Neural cell (in vitro differentiated cells): ENCODE data around the gene STX1B. TPM values are rescaled to one million over a fixed set of nuclear protein-coding genes. Genes with fewer than 3 reads are reported as not detected.

Experiments used
- H2AFZ ChIP-seq: fragments of 200-600, 300-800 bp; sonication (generic), shearing (Covaris generic); 2 replicates; pipeline ENCODE4 v1.6.0; 2014; ENCODE audit warnings: low read depth, mild to moderate bottlenecking, antibody characterized with exemption, low read length, moderate library complexity
- H3F3A ChIP-seq: fragments of 200-600 bp; shearing (Covaris generic); 2 replicates; pipeline ENCODE4 v1.6.1; 2016; ENCODE audit warnings: mild to moderate bottlenecking, moderate library complexity, mixed read lengths, antibody characterized with exemption, low read length; ENCODE audit not compliant: insufficient read depth, poor library complexity, severe bottlenecking
- H3K27ac ChIP-seq: fragments of 200-600, 300-800 bp; sonication (generic), shearing (Covaris generic); 2 replicates; pipeline ENCODE4 v1.5.1; 2014; ENCODE audit warnings: mild to moderate bottlenecking, low read length, moderate library complexity
- H3K27me3 ChIP-seq: fragments of 300-800, 200-600 bp; sonication (generic), shearing (Covaris generic); 2 replicates; pipeline ENCODE4 v1.6.0; 2014; ENCODE audit warnings: mild to moderate bottlenecking, low read depth, low read length, moderate library complexity; ENCODE audit not compliant: insufficient read depth
- H3K36me3 ChIP-seq: fragments of 300-800, 200-600 bp; sonication (generic), shearing (Covaris generic); 2 replicates; pipeline ENCODE4 v1.5.1; 2014; ENCODE audit warnings: mild to moderate bottlenecking, antibody characterized with exemption, low read length, moderate library complexity; ENCODE audit not compliant: insufficient read depth
- H3K4me2 ChIP-seq: fragments of 300-800, 200-600 bp; sonication (generic), shearing (Covaris generic); 2 replicates; pipeline ENCODE4 v1.6.0; 2014; ENCODE audit warnings: mild to moderate bottlenecking, low read length
- H3K4me3 ChIP-seq: fragments of 300-800, 200-600 bp; sonication (generic), shearing (Covaris generic); 2 replicates; pipeline ENCODE4 v1.5.1; 2014; ENCODE audit warnings: mild to moderate bottlenecking, low read length, moderate library complexity
- H3K79me2 ChIP-seq: fragments of 200-600 bp; shearing (Covaris generic); replicated peaks from 2 replicates; pipeline ENCODE4 v1.6.0; 2014; ENCODE audit warnings: mild to moderate bottlenecking, low read length, moderate library complexity; ENCODE audit not compliant: insufficient read depth
- H3K9ac ChIP-seq: fragments of 300-800, 200-600 bp; sonication (generic), shearing (Covaris generic); 2 replicates; pipeline ENCODE4 v1.6.1; 2016; ENCODE audit warnings: mild to moderate bottlenecking, low read length, mixed read lengths
- H3K9me2 ChIP-seq: fragments of 200-600 bp; shearing (Covaris generic); 2 replicates; pipeline ENCODE4 v1.6.1; 2016; ENCODE audit warnings: mild to moderate bottlenecking, low read length, mixed read lengths; ENCODE audit not compliant: insufficient read depth
- H3K9me3 ChIP-seq: fragments of 200-600, 300-800 bp; sonication (generic), shearing (Covaris generic); 2 replicates; pipeline ENCODE4 v1.6.1; 2016; ENCODE audit warnings: mild to moderate bottlenecking, mixed run types, low read length, moderate library complexity, mixed read lengths
- H4K20me1 ChIP-seq: fragments of 200-600 bp; shearing (Covaris generic); 2 replicates; pipeline ENCODE4 v1.6.1; 2016; ENCODE audit warnings: mild to moderate bottlenecking, mixed run types; ENCODE audit not compliant: insufficient read depth
- EP300 ChIP-seq: fragments of 450-650 bp; conservative IDR thresholded peaks from 2 replicates; pipeline ENCODE4 v1.6.1; 2014; ENCODE audit warnings: antibody characterized with exemption, mild to moderate bottlenecking, moderate library complexity; ENCODE audit not compliant: poor library complexity, severe bottlenecking
- EZH2 ChIP-seq: fragments of 200-600, 300-800 bp; shearing (Covaris generic), sonication (generic); IDR thresholded peaks from 2 replicates; pipeline ENCODE4 v1.6.1; 2014; ENCODE audit warnings: antibody characterized with exemption, low read length, borderline replicate concordance, mild to moderate bottlenecking; ENCODE audit not compliant: insufficient read depth, poor library complexity, severe bottlenecking
- MXI1 ChIP-seq: fragments of 450-650 bp; conservative IDR thresholded peaks from 2 replicates; pipeline ENCODE4 v1.6.1; 2014; ENCODE audit warnings: antibody characterized with exemption, mild to moderate bottlenecking; ENCODE audit not compliant: poor library complexity, severe bottlenecking
- RAD21 ChIP-seq: fragments of 450-650 bp; conservative IDR thresholded peaks from 2 replicates; pipeline ENCODE4 v1.6.1; 2014; ENCODE audit warnings: antibody characterized with exemption, mild to moderate bottlenecking, moderate library complexity
- SMC3 ChIP-seq: fragments of 450-650 bp; conservative IDR thresholded peaks from 2 replicates; pipeline ENCODE4 v1.6.1; 2014; ENCODE audit warnings: antibody characterized with exemption, mild to moderate bottlenecking, moderate library complexity; ENCODE audit not compliant: poor library complexity
- TAF1 ChIP-seq: IDR thresholded peaks from 2 replicates; pipeline ENCODE4 v1.6.1; 2012; ENCODE audit warnings: low read depth
- polyA plus RNA-seq: library from polyadenylated mRNA; depleted of rRNA; stranded (reverse); fragments of >200 nt; gene quantifications from 2 replicates; pipeline ENCODE4 v1.2.3, GENCODE V29; 2014
- TF ChIP-seq, protein P1 (sequence below): fragments of 450-650 bp; IDR thresholded peaks from 2 replicates; pipeline ENCODE4 v1.5.1; 2014; ENCODE audit warnings: antibody characterized with exemption, mild to moderate bottlenecking, moderate library complexity; ENCODE audit not compliant: poor library complexity, severe bottlenecking
- TF ChIP-seq, protein P2 (sequence below): IDR thresholded peaks from 2 replicates; pipeline ENCODE4 v1.6.1; 2012; ENCODE audit warnings: borderline replicate concordance

STX1B gene
- polyA plus RNA-seq, 1 donor from 2014 or later, result 4.5 TPM

- Histone ChIP-seq H3K27me3 (no peaks in the 10 kb centered on the region), H3K4me2 (peak overlapping the region; percentile 78), H3K36me3 (no peaks in the 10 kb centered on the region), H3K9me3 (no peaks in the 10 kb centered on the region), H2AFZ (peak overlapping the region; percentile 96), H3K9me2 (no peaks in the 10 kb centered on the region), H3K4me3 (peak overlapping the region; percentile 91), H3K79me2 (peaks cover 8% of the 10 kb centered on the region), H3K27ac (peak overlapping the region; percentile 97), H3F3A (peaks cover 5% of the 10 kb centered on the region), H3K9ac (peak overlapping the region; percentile 97), H4K20me1 (no peaks in the 10 kb centered on the region)
- TF ChIP-seq EP300 (no peak), TAF1 (no peak), SMC3 (no peak)
- TF ChIP-seq, protein P1, sequence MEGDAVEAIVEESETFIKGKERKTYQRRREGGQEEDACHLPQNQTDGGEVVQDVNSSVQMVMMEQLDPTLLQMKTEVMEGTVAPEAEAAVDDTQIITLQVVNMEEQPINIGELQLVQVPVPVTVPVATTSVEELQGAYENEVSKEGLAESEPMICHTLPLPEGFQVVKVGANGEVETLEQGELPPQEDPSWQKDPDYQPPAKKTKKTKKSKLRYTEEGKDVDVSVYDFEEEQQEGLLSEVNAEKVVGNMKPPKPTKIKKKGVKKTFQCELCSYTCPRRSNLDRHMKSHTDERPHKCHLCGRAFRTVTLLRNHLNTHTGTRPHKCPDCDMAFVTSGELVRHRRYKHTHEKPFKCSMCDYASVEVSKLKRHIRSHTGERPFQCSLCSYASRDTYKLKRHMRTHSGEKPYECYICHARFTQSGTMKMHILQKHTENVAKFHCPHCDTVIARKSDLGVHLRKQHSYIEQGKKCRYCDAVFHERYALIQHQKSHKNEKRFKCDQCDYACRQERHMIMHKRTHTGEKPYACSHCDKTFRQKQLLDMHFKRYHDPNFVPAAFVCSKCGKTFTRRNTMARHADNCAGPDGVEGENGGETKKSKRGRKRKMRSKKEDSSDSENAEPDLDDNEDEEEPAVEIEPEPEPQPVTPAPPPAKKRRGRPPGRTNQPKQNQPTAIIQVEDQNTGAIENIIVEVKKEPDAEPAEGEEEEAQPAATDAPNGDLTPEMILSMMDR, result peak; percentile 47
- TF ChIP-seq, protein P2, sequence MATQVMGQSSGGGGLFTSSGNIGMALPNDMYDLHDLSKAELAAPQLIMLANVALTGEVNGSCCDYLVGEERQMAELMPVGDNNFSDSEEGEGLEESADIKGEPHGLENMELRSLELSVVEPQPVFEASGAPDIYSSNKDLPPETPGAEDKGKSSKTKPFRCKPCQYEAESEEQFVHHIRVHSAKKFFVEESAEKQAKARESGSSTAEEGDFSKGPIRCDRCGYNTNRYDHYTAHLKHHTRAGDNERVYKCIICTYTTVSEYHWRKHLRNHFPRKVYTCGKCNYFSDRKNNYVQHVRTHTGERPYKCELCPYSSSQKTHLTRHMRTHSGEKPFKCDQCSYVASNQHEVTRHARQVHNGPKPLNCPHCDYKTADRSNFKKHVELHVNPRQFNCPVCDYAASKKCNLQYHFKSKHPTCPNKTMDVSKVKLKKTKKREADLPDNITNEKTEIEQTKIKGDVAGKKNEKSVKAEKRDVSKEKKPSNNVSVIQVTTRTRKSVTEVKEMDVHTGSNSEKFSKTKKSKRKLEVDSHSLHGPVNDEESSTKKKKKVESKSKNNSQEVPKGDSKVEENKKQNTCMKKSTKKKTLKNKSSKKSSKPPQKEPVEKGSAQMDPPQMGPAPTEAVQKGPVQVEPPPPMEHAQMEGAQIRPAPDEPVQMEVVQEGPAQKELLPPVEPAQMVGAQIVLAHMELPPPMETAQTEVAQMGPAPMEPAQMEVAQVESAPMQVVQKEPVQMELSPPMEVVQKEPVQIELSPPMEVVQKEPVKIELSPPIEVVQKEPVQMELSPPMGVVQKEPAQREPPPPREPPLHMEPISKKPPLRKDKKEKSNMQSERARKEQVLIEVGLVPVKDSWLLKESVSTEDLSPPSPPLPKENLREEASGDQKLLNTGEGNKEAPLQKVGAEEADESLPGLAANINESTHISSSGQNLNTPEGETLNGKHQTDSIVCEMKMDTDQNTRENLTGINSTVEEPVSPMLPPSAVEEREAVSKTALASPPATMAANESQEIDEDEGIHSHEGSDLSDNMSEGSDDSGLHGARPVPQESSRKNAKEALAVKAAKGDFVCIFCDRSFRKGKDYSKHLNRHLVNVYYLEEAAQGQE, result peak; percentile 61
Observed at GRCh38 chr16:30956601-30957455, 53.6 kb downstream of the STX1B start.

DNA sequence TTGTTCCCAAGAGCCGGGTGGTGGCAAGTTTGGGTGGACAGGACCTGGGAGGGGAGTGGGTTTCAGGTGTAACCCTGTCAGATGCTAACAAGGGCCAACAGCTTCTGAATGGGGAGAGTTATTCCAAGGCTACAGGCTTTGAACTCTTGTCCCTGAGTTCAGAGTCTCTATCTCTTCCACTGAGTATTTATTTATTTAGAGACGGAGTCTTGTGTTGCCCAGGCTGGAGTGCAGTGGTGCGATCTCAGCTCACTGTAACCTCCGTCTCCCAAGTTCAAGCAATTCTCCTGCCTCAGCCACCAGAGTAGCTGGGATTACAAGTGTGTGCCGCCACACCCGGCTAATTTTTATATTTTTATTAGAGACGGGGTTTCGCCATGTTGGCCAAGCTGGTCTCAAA is 55.4 kb downstream of the STX1B start:
- peaks cover 5% of the 10 kb centered on the region for H3F3A ChIP-seq
- H3K9ac ChIP-seq, result no peak overlapping the region
- H3K4me2 ChIP-seq, result no peak overlapping the region
- H3K9me2 ChIP-seq, result no peaks in the 10 kb centered on the region
- H3K27me3 ChIP-seq, result no peaks in the 10 kb centered on the region
- TF ChIP-seq, protein P2, result no peak
- TF ChIP-seq, protein P1, result no peak
- no peak for TF ChIP-seq SMC3
- TF ChIP-seq MXI1, result no peak
- no peak for TF ChIP-seq EZH2
- TF ChIP-seq RAD21, result no peak
- H3K4me3 ChIP-seq, result no peak overlapping the region
- no peak overlapping the region for H3K27ac ChIP-seq
- no peak overlapping the region for H2AFZ ChIP-seq
- no peaks in the 10 kb centered on the region for H3K36me3 ChIP-seq
- H4K20me1 ChIP-seq, result no peaks in the 10 kb centered on the region
- H3K9me3 ChIP-seq, result no peaks in the 10 kb centered on the region
- H3K79me2 ChIP-seq, result peaks cover 8% of the 10 kb centered on the region
